ENCODE measurements around the gene UBA6.

DNA sequence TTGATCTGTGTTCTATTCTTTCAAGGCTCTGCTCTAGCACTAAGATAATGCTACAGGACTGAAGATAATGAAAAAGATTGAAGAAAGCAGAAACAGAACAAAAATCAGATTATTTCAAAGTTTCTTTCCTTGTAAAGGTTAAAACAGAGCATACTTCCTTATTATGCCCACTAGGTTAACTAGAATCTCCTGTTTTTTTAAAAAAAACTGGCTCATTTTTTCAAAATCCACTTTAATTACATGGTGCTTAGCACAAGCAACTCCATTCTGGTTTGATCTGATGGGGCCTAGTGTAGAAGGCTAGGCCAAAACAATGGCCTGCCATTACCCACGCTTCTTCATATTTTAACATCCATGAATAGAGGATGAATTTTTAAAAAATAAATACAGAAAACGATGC lies 1.2 kb upstream of the UBA6 start:
- TF ChIP-seq FOSL2 (IDR thresholded peaks at IDR 0.05) (no peak), FOSL2 (CRISPR knock-in tag; IDR thresholded peaks at IDR 0.05) (no peak), HDAC2 (IDR thresholded peaks at IDR 0.05) (no peak)
- TF ChIP-seq, protein P1, sequence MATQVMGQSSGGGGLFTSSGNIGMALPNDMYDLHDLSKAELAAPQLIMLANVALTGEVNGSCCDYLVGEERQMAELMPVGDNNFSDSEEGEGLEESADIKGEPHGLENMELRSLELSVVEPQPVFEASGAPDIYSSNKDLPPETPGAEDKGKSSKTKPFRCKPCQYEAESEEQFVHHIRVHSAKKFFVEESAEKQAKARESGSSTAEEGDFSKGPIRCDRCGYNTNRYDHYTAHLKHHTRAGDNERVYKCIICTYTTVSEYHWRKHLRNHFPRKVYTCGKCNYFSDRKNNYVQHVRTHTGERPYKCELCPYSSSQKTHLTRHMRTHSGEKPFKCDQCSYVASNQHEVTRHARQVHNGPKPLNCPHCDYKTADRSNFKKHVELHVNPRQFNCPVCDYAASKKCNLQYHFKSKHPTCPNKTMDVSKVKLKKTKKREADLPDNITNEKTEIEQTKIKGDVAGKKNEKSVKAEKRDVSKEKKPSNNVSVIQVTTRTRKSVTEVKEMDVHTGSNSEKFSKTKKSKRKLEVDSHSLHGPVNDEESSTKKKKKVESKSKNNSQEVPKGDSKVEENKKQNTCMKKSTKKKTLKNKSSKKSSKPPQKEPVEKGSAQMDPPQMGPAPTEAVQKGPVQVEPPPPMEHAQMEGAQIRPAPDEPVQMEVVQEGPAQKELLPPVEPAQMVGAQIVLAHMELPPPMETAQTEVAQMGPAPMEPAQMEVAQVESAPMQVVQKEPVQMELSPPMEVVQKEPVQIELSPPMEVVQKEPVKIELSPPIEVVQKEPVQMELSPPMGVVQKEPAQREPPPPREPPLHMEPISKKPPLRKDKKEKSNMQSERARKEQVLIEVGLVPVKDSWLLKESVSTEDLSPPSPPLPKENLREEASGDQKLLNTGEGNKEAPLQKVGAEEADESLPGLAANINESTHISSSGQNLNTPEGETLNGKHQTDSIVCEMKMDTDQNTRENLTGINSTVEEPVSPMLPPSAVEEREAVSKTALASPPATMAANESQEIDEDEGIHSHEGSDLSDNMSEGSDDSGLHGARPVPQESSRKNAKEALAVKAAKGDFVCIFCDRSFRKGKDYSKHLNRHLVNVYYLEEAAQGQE (IDR thresholded peaks at IDR 0.05) = no peak
- TF ChIP-seq, protein P2, sequence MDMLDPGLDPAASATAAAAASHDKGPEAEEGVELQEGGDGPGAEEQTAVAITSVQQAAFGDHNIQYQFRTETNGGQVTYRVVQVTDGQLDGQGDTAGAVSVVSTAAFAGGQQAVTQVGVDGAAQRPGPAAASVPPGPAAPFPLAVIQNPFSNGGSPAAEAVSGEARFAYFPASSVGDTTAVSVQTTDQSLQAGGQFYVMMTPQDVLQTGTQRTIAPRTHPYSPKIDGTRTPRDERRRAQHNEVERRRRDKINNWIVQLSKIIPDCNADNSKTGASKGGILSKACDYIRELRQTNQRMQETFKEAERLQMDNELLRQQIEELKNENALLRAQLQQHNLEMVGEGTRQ (IDR thresholded peaks at IDR 0.05) = no peak
